ENCODE measurements around the gene CCR9. TPM values are rescaled to one million over a fixed set of nuclear protein-coding genes. Genes with fewer than 3 reads are reported as not detected.

Gene CCR9
- total RNA-seq, 4 donors from 2014 or later = 0.14 to 1.3 TPM; not detected in 2

GRCh38 chr3:45937206-45938042 is 51.1 kb downstream of the CCR9 start:
- intact Hi-C loops (cut with DNase I; ENCODE audit: low total_unique reads) = loop anchor here (2.0 to 10.0 kb wide), 2 partner anchors 141 to 173 kb away; no protein-coding TSS in a partner anchor
- Histone ChIP-seq H3K27me3 (no peaks in the 10 kb centered on the region), H3K4me1 (peaks cover 0 to 8% (median 4%) of the 10 kb centered on the region in 4 donors), H3K27ac (no peak overlapping the region), H3K36me3 (peaks cover 0 to 21% (median 10%) of the 10 kb centered on the region in 4 donors), H3K4me3 (no peak overlapping the region), H3K9me3 (no peaks in the 10 kb centered on the region)
- no peak for TF ChIP-seq EP300 (IDR thresholded peaks at IDR 0.05; ENCODE audit: low read depth)
- no peak for DNase-seq
- 96 to 100% methylated on average over 1 to 8 of the region's 8 CpGs for WGBS, 2 donors (ENCODE audit: low coverage in 1 of 2)
- in situ Hi-C loops (cut with MboI; ENCODE audit: low pct_ligation_motif_present in 1 of 4, low pct_unique_long_range_greater_than_20kb in 1 of 4, low sequenced_read_pairs in 3 of 4) = loop anchor here in 3 of 4 donors (25.0 kb wide), 3 partner anchors 275 to 450 kb away; partner anchors contain the start of genes CCR1 (in 2 of the 3), CCR2 (in 1 of the 3) and CCR5 (in 1 of the 3)

- Histone ChIP-seq H3K4me3 (no peak overlapping the region), H3K9me3 (no peaks in the 10 kb centered on the region), H3K4me1 (peaks cover 0 to 8% (median 4%) of the 10 kb centered on the region in 4 donors), H3K27me3 (no peaks in the 10 kb centered on the region), H3K36me3 (peaks cover 0 to 20% (median 9%) of the 10 kb centered on the region in 4 donors), H3K27ac (no peak overlapping the region)
- DNase-seq = no peak
- in situ Hi-C loops (cut with MboI; ENCODE audit: low pct_ligation_motif_present in 1 of 4, low pct_unique_long_range_greater_than_20kb in 1 of 4, low sequenced_read_pairs in 3 of 4) = loop anchor here in 3 of 4 donors (25.0 kb wide), 3 partner anchors 274 to 449 kb away; partner anchors contain the start of genes CCR1 (in 2 of the 3), CCR2 (in 1 of the 3) and CCR5 (in 1 of the 3)
- TF ChIP-seq CTCF (IDR thresholded peaks at IDR 0.05) (no peak), POLR2AphosphoS5 (IDR thresholded peaks at IDR 0.05) (no peak), POLR2A (IDR thresholded peaks at IDR 0.05) (no peak), EP300 (IDR thresholded peaks at IDR 0.05; ENCODE audit: low read depth) (no peak)
- WGBS, 2 donors (ENCODE audit: low coverage in 1 of 2) = 92 to 95% methylated on average over 2 to 4 of the region's 4 CpGs
- intact Hi-C loops (cut with DNase I; ENCODE audit: low total_unique reads) = loop anchor here (2.0 to 10.0 kb wide), 2 partner anchors 141 to 173 kb away; no protein-coding TSS in a partner anchor
Observed at GRCh38 chr3:45938043-45938435, 51.7 kb downstream of the CCR9 start.

GRCh38 chr3:45938864-45939263 is 52.5 kb downstream of the CCR9 start:
- WGBS, 2 donors (ENCODE audit: low coverage in 1 of 2) = 15% methylated on average over 4 of the region's 4 CpGs; no CpG with 5 or more reads in 1 of the 2 donors
- peak; percentile 88 for DNase-seq
- no peaks in the 10 kb centered on the region for H3K27me3 ChIP-seq
- in situ Hi-C loops (cut with MboI; ENCODE audit: low pct_ligation_motif_present in 1 of 4, low pct_unique_long_range_greater_than_20kb in 1 of 4, low sequenced_read_pairs in 3 of 4) (loop anchor here in 3 of 4 donors (25.0 kb wide), 3 partner anchors 273 to 448 kb away; partner anchors contain the start of genes CCR1 (in 2 of the 3), CCR2 (in 1 of the 3) and CCR5 (in 1 of the 3)), intact Hi-C loops (cut with DNase I; ENCODE audit: low total_unique reads) (loop anchor here (2.0 to 10.0 kb wide), 2 partner anchors 140 to 174 kb away; no protein-coding TSS in a partner anchor)
- H3K9me3 ChIP-seq = no peaks in the 10 kb centered on the region
- H3K27ac ChIP-seq = peak overlapping the region in 1 of 4 donors; percentile 24
- TF ChIP-seq CTCF (IDR thresholded peaks at IDR 0.05) (peak; percentile 84 to 91 (median 87)), EP300 (IDR thresholded peaks at IDR 0.05; ENCODE audit: low read depth) (no peak), POLR2AphosphoS5 (IDR thresholded peaks at IDR 0.05) (no peak), POLR2A (IDR thresholded peaks at IDR 0.05) (no peak)
- no peak overlapping the region for H3K4me3 ChIP-seq
- peaks cover 0 to 18% (median 7%) of the 10 kb centered on the region in 4 donors for H3K36me3 ChIP-seq
- peaks cover 0 to 8% (median 4%) of the 10 kb centered on the region in 4 donors for H3K4me1 ChIP-seq

- H3K27ac ChIP-seq = peak overlapping the region in 1 of 4 donors; percentile 24
- in situ Hi-C loops (cut with MboI; ENCODE audit: low pct_ligation_motif_present in 1 of 4, low pct_unique_long_range_greater_than_20kb in 1 of 4, low sequenced_read_pairs in 3 of 4) = loop anchor here in 3 of 4 donors (25.0 kb wide), 3 partner anchors 273 to 448 kb away; partner anchors contain the start of genes CCR1 (in 2 of the 3), CCR2 (in 1 of the 3) and CCR5 (in 1 of the 3)
Observed at GRCh38 chr3:45939341-45939771, 53.0 kb downstream of the CCR9 start.

More at GRCh38 chr3:45939341-45939771, 53.0 kb downstream of the CCR9 start:
- intact Hi-C loops (cut with DNase I; ENCODE audit: low total_unique reads) = loop anchor here (2.0 to 10.0 kb wide), 2 partner anchors 139 to 175 kb away; no protein-coding TSS in a partner anchor
- TF ChIP-seq POLR2A (IDR thresholded peaks at IDR 0.05) (no peak), CTCF (IDR thresholded peaks at IDR 0.05) (no peak), POLR2AphosphoS5 (IDR thresholded peaks at IDR 0.05) (no peak), EP300 (IDR thresholded peaks at IDR 0.05; ENCODE audit: low read depth) (no peak)
- Histone ChIP-seq H3K4me3 (no peak overlapping the region), H3K36me3 (peaks cover 0 to 15% (median 7%) of the 10 kb centered on the region in 4 donors), H3K4me1 (peaks cover 0 to 8% (median 4%) of the 10 kb centered on the region in 4 donors), H3K27me3 (no peaks in the 10 kb centered on the region), H3K9me3 (no peaks in the 10 kb centered on the region)
- WGBS, 2 donors (ENCODE audit: low coverage in 1 of 2) = 47% methylated on average over 5 of the region's 5 CpGs; no CpG with 5 or more reads in 1 of the 2 donors
- DNase-seq = no peak

Measured in transverse colon (tissue), 4 donors.